NCI-H187 (cell line): ENCODE results near the gene GPR18.
A peak's percentile ranks its signal among the peaks of the same experiment; 100 is the strongest.
"Not testable (repeated sequence)": the region's sequence is repeated elsewhere in the genome, so short reads cannot be mapped to it uniquely, and the experiment has no call there.

Experiments used
- DNase-seq, 2 experiments: peaks; one replicate each; lab custom pipeline; 2025; lab: John Stamatoyannopoulos, UW

The GPR18 gene

GRCh38 chr13:99228737-99229691 is 29.2 kb downstream of the GPR18 start:
- no peak for DNase-seq

- no peak for DNase-seq
Measured at GRCh38 chr13:99227909-99228688, 30.1 kb downstream of the GPR18 start.

GRCh38 chr13:99227331-99227900 is 30.8 kb downstream of the GPR18 start:
- no peak for DNase-seq

GRCh38 chr13:99226513-99226912 is 31.7 kb downstream of the GPR18 start:
- DNase-seq: no peak

- DNase-seq: no peak
Measured at GRCh38 chr13:99225078-99225477, 33.1 kb downstream of the GPR18 start.

- DNase-seq: no peak
Measured at GRCh38 chr13:99224021-99224420, 34.2 kb downstream of the GPR18 start.

- DNase-seq: no peak
Measured at GRCh38 chr13:99223587-99223986, 34.6 kb downstream of the GPR18 start.

- DNase-seq: no peak
Measured at GRCh38 chr13:99221567-99222239, 36.5 kb downstream of the GPR18 start.

GRCh38 chr13:99220199-99220935 is 37.8 kb downstream of the GPR18 start:
- DNase-seq: no peak

- DNase-seq: no peak
Measured at GRCh38 chr13:99218969-99219368, 39.2 kb downstream of the GPR18 start.

GRCh38 chr13:99218545-99218944 is 39.6 kb downstream of the GPR18 start:
- DNase-seq: no peak

GRCh38 chr13:99218126-99218525 is 40.1 kb downstream of the GPR18 start:
- no peak for DNase-seq

GRCh38 chr13:99217461-99218110 is 40.6 kb downstream of the GPR18 start:
- DNase-seq: no peak

GRCh38 chr13:99215184-99215830 is 42.9 kb downstream of the GPR18 start:
- DNase-seq: peak; percentile 76 to 80

- no peak for DNase-seq
Measured at GRCh38 chr13:99214731-99215130, 43.4 kb downstream of the GPR18 start.

- DNase-seq: no peak
Measured at GRCh38 chr13:99214232-99214631, 43.9 kb downstream of the GPR18 start.

- no peak for DNase-seq
Measured at GRCh38 chr13:99211421-99212035, 46.7 kb downstream of the GPR18 start.

GRCh38 chr13:99210627-99211026 is 47.6 kb downstream of the GPR18 start:
- DNase-seq: not testable (repeated sequence)

- DNase-seq: no peak
Measured at GRCh38 chr13:99208845-99209527, 49.2 kb downstream of the GPR18 start.
